OCI-LY7 (cell line): ENCODE data around the gene KCMF1. TPM values are rescaled to one million over a fixed set of nuclear protein-coding genes. Genes with fewer than 3 reads are reported as not detected.

Experiments used
- BruUV-seq: library from RNA; stranded (reverse); fragments of 400-500 nt; replicated peaks from 2 replicates; lab custom pipeline; 2021; lab: Mats Ljungman, UMichigan
- CTCF ChIA-PET: fragments of 300-600 bp; sonication (Branson Sonifier 250); formaldehyde crosslinking; loops from one replicate; lab custom pipeline; 2022; ENCODE audit warnings: antibody characterized with exemption; ENCODE audit not compliant: unreplicated experiment; lab: Charles Lee
- POLR2A ChIA-PET: fragments of 300-600 bp; sonication (Branson Sonifier 250); formaldehyde crosslinking; loops from one replicate; lab custom pipeline; 2022; ENCODE audit warnings: antibody characterized with exemption; lab: Charles Lee
- DNase-seq: peaks from one replicate; pipeline ENCODE4 v3.0.0-alpha.2; 2015; ENCODE audit warnings: low spot score
- H2AFZ ChIP-seq: fragments of 200-600 bp; sonication (generic), shearing (Covaris generic); 2 replicates; pipeline ENCODE4 v1.6.1; 2014; ENCODE audit warnings: mild to moderate bottlenecking, antibody characterized with exemption, low read length, moderate library complexity
- H3K27ac ChIP-seq: fragments of 200-600 bp; sonication (generic); 2 replicates; pipeline ENCODE4 v1.5.1; 2014; ENCODE audit warnings: mixed run types, low read depth, mild to moderate bottlenecking, moderate library complexity, low read length, inconsistent platforms; ENCODE audit not compliant: poor library complexity, severe bottlenecking
- H3K36me3 ChIP-seq: fragments of 200-600 bp; sonication (generic); 2 replicates; pipeline ENCODE4 v1.6.1; 2014; ENCODE audit warnings: mild to moderate bottlenecking, antibody characterized with exemption, low read length, moderate library complexity, mixed read lengths; ENCODE audit not compliant: insufficient read depth
- H3K4me1 ChIP-seq: fragments of 200-600 bp; sonication (generic); 2 replicates; pipeline ENCODE4 v1.5.1; 2014; ENCODE audit warnings: mild to moderate bottlenecking, low read length; ENCODE audit not compliant: insufficient read depth, poor library complexity, severe bottlenecking
- H3K4me2 ChIP-seq: fragments of 200-600 bp; sonication (generic); 2 replicates; pipeline ENCODE4 v1.6.1; 2014; ENCODE audit warnings: mild to moderate bottlenecking, low read length
- H3K4me3 ChIP-seq: fragments of 200-600 bp; sonication (generic); 2 replicates; pipeline ENCODE4 v1.5.1; 2014; ENCODE audit warnings: mild to moderate bottlenecking, low read depth, low read length; ENCODE audit not compliant: poor library complexity, severe bottlenecking
- H3K79me2 ChIP-seq: fragments of 200-600 bp; sonication (generic); 2 replicates; pipeline ENCODE4 v1.6.1; 2016; ENCODE audit warnings: low read depth, mild to moderate bottlenecking, low read length, moderate library complexity, mixed read lengths; ENCODE audit not compliant: insufficient read depth
- H3K9me2 ChIP-seq: fragments of 200-600 bp; sonication (generic); 2 replicates; pipeline ENCODE4 v1.6.1; 2016; ENCODE audit warnings: mild to moderate bottlenecking, low read length, mixed read lengths; ENCODE audit not compliant: insufficient read depth
- H3K9me3 ChIP-seq: fragments of 200-600 bp; sonication (generic); 2 replicates; pipeline ENCODE4 v1.6.1; 2014; ENCODE audit warnings: mild to moderate bottlenecking, mixed run types, low read length, mixed read lengths
- H4K20me1 ChIP-seq: fragments of 200-600 bp; sonication (generic); 2 replicates; pipeline ENCODE4 v1.6.1; 2014; ENCODE audit warnings: mild to moderate bottlenecking, antibody characterized with exemption, low read length, moderate library complexity, mixed read lengths; ENCODE audit not compliant: insufficient read depth
- EZH2phosphoT487 ChIP-seq: fragments of 200-600 bp; sonication (generic); IDR thresholded peaks from 2 replicates; pipeline ENCODE4 v1.6.1; 2018; ENCODE audit warnings: low read depth, borderline replicate concordance, mild to moderate bottlenecking, mixed run types, antibody characterized with exemption, low read length, moderate library complexity, mixed read lengths
- intact Hi-C: fragments of 100-400 bp; cut with micrococcal nuclease; formaldehyde crosslinking; loops from one replicate; pipeline ENCODE4 v1.10.0; 2022; ENCODE audit not compliant: unreplicated experiment
- total RNA-seq, 2 experiments: library from RNA; depleted of rRNA in 1 of 2; stranded (reverse); fragments of >200 nt in 1 of 2; shearing (Covaris generic) in 1 of 2; gene quantifications; 2 replicates each; pipeline ENCODE4 v1.2.3, GENCODE V29; 2014 to 2022
- TF ChIP-seq, protein P1 (sequence below): fragments of 200-600 bp; sonication (generic); conservative IDR thresholded peaks from 2 replicates; pipeline ENCODE4 v1.5.1; 2014; ENCODE audit warnings: mild to moderate bottlenecking, antibody characterized with exemption, low read length, moderate library complexity, mixed read lengths

Gene KCMF1
- total RNA-seq, 2 experiments from 2014 or later: 42.2 to 95.1 TPM

DNA sequence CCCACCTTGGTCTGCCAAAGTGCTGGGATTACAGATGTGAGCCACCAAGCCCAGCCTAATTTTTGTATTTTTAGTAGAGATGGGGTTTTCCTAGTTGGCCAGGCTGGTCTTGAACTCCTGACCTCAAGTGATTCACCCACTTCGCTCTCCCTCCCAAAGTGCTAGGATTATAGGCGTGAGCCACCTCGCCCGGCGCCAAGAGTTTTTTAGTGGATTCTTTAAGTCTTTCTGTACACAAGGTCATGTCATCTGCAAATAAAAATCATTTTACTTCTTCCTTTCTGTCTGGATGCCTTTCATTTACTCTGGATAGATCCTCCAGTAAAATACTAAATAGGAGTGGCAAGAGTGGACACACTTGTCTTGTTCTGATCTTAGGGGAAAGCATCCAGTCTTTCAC lies 61.7 kb downstream of the KCMF1 start:
- ChIA-PET CTCF (interaction anchor here (0.6 kb wide), 1 partner anchor 92 kb away, joined by 4 read pairs; no protein-coding TSS in a partner anchor), POLR2A (interaction anchor here (0.6 kb wide), 1 partner anchor 990 kb away, joined by 5 read pairs; no protein-coding TSS in a partner anchor)
- intact Hi-C loops: no loop called here
- no peak for TF ChIP-seq EZH2phosphoT487
- TF ChIP-seq, protein P1, sequence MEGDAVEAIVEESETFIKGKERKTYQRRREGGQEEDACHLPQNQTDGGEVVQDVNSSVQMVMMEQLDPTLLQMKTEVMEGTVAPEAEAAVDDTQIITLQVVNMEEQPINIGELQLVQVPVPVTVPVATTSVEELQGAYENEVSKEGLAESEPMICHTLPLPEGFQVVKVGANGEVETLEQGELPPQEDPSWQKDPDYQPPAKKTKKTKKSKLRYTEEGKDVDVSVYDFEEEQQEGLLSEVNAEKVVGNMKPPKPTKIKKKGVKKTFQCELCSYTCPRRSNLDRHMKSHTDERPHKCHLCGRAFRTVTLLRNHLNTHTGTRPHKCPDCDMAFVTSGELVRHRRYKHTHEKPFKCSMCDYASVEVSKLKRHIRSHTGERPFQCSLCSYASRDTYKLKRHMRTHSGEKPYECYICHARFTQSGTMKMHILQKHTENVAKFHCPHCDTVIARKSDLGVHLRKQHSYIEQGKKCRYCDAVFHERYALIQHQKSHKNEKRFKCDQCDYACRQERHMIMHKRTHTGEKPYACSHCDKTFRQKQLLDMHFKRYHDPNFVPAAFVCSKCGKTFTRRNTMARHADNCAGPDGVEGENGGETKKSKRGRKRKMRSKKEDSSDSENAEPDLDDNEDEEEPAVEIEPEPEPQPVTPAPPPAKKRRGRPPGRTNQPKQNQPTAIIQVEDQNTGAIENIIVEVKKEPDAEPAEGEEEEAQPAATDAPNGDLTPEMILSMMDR: no peak
- no peak for DNase-seq
- no TSS peak for BruUV-seq
- Histone ChIP-seq H3K79me2 (peaks cover 11% of the 10 kb centered on the region; the same call in 1 of the 2 replicates), H3K4me1 (no peaks in the 10 kb centered on the region), H3K36me3 (peaks cover 92% of the 10 kb centered on the region), H3K4me2 (no peak overlapping the region), H3K4me3 (no peak overlapping the region), H3K9me3 (no peaks in the 10 kb centered on the region), H3K27ac (no peak overlapping the region), H2AFZ (no peak overlapping the region), H3K9me2 (no peaks in the 10 kb centered on the region), H4K20me1 (no peaks in the 10 kb centered on the region)

DNA sequence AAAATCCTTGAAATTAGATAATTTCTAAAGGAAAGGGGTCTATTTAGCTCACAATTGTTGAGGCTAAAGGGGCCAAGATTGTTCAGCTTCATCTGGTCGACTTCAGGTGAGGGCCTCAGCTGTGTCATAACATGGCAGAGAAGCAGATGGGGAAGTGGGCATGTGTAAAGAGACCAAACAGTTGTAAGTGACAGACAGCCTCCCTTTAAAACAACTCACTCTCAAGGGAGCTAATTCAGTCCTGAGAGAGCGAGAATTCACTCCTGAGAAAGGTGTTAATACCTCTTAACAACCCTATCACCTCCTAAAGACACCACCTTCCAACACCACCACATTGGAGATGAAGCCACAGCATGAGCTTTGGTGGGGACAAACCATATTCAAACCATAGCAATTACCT lies 62.4 kb downstream of the KCMF1 start:
- H3K9me3 ChIP-seq: no peaks in the 10 kb centered on the region
- ChIA-PET POLR2A (interaction anchor here (1.4 kb wide), 1 partner anchor 33 kb away, joined by 6 read pairs; no protein-coding TSS in a partner anchor), CTCF (interaction anchor here (0.6 kb wide), 1 partner anchor 93 kb away, joined by 4 read pairs; no protein-coding TSS in a partner anchor)
- H3K4me2 ChIP-seq: no peak overlapping the region
- H2AFZ ChIP-seq: no peak overlapping the region
- no peaks in the 10 kb centered on the region for H3K9me2 ChIP-seq
- BruUV-seq: no TSS peak
- peaks cover 94% of the 10 kb centered on the region for H3K36me3 ChIP-seq
- H3K4me3 ChIP-seq: no peak overlapping the region
- H3K27ac ChIP-seq: no peak overlapping the region
- DNase-seq: no peak
- 0 out of 2 replicates have a peak, but pooled peaks cover 7% of the 10 kb centered on the region for H3K79me2 ChIP-seq
- no peak for TF ChIP-seq EZH2phosphoT487
- TF ChIP-seq, protein P1: no peak
- intact Hi-C loops: no loop called here
- no peaks in the 10 kb centered on the region for H4K20me1 ChIP-seq
- H3K4me1 ChIP-seq: no peaks in the 10 kb centered on the region

DNA sequence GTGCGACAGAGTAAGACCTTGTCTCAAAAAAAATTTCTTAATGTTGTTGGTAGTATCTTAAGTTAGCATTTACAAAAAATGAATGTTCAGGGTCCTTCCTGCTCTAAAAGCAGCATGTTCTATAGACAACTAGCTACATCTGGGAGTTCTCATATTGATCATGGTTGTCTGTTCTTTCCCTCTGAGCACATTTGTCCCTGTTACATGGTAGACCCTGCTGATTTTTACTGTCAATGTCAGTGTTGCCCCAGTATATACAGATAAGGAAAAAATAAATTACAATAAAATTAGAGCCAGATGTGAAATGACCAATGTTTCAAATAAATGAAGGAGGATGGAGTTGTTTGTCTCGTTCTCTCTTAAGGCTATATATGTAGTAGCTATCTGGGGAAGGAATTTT lies 63.2 kb downstream of the KCMF1 start:
- no TSS peak for BruUV-seq
- H3K4me1 ChIP-seq: no peaks in the 10 kb centered on the region
- intact Hi-C loops: no loop called here
- CTCF ChIA-PET: no interaction called here
- no peak for DNase-seq
- TF ChIP-seq, protein P1: no peak
- TF ChIP-seq EZH2phosphoT487: no peak
- peaks cover 89% of the 10 kb centered on the region for H3K36me3 ChIP-seq
- no peaks in the 10 kb centered on the region for H3K9me2 ChIP-seq
- no peak overlapping the region for H3K27ac ChIP-seq
- POLR2A ChIA-PET: interaction anchor here (0.7 to 1.4 kb wide), 2 partner anchors 32 to 69 kb away, joined by 3 to 6 read pairs; no protein-coding TSS in a partner anchor
- H3K4me2 ChIP-seq: no peak overlapping the region
- H3K79me2 ChIP-seq: 0 out of 2 replicates have a peak, but pooled peaks cover 7% of the 10 kb centered on the region
- H2AFZ ChIP-seq: no peak overlapping the region
- H4K20me1 ChIP-seq: no peaks in the 10 kb centered on the region
- no peaks in the 10 kb centered on the region for H3K9me3 ChIP-seq
- no peak overlapping the region for H3K4me3 ChIP-seq
